OCI-LY7 (cell line): Measurements from ENCODE around the gene WDFY3. TPM values are rescaled to one million over a fixed set of nuclear protein-coding genes. Genes with fewer than 3 reads are reported as not detected.
"Not testable (repeated sequence)": the region's sequence is repeated elsewhere in the genome, so short reads cannot be mapped to it uniquely, and the experiment has no call there.

ENCODE experiments used
- BruUV-seq: library from RNA; stranded (reverse); fragments of 400-500 nt; replicated peaks from 2 replicates; lab custom pipeline; 2021; lab: Mats Ljungman, UMichigan
- CTCF ChIA-PET: fragments of 300-600 bp; sonication (Branson Sonifier 250); formaldehyde crosslinking; loops from one replicate; lab custom pipeline; 2022; ENCODE audit warnings: antibody characterized with exemption; ENCODE audit not compliant: unreplicated experiment; lab: Charles Lee
- POLR2A ChIA-PET: fragments of 300-600 bp; sonication (Branson Sonifier 250); formaldehyde crosslinking; loops from one replicate; lab custom pipeline; 2022; ENCODE audit warnings: antibody characterized with exemption; lab: Charles Lee
- DNase-seq: peaks from one replicate; pipeline ENCODE4 v3.0.0-alpha.2; 2015; ENCODE audit warnings: low spot score
- H2AFZ ChIP-seq: fragments of 200-600 bp; sonication (generic), shearing (Covaris generic); 2 replicates; pipeline ENCODE4 v1.6.1; 2014; ENCODE audit warnings: mild to moderate bottlenecking, antibody characterized with exemption, low read length, moderate library complexity
- H3K27ac ChIP-seq: fragments of 200-600 bp; sonication (generic); 2 replicates; pipeline ENCODE4 v1.5.1; 2014; ENCODE audit warnings: mixed run types, low read depth, mild to moderate bottlenecking, moderate library complexity, low read length, inconsistent platforms; ENCODE audit not compliant: poor library complexity, severe bottlenecking
- H3K36me3 ChIP-seq: fragments of 200-600 bp; sonication (generic); 2 replicates; pipeline ENCODE4 v1.6.1; 2014; ENCODE audit warnings: mild to moderate bottlenecking, antibody characterized with exemption, low read length, moderate library complexity, mixed read lengths; ENCODE audit not compliant: insufficient read depth
- H3K4me1 ChIP-seq: fragments of 200-600 bp; sonication (generic); 2 replicates; pipeline ENCODE4 v1.5.1; 2014; ENCODE audit warnings: mild to moderate bottlenecking, low read length; ENCODE audit not compliant: insufficient read depth, poor library complexity, severe bottlenecking
- H3K4me2 ChIP-seq: fragments of 200-600 bp; sonication (generic); 2 replicates; pipeline ENCODE4 v1.6.1; 2014; ENCODE audit warnings: mild to moderate bottlenecking, low read length
- H3K4me3 ChIP-seq: fragments of 200-600 bp; sonication (generic); 2 replicates; pipeline ENCODE4 v1.5.1; 2014; ENCODE audit warnings: mild to moderate bottlenecking, low read depth, low read length; ENCODE audit not compliant: poor library complexity, severe bottlenecking
- H3K79me2 ChIP-seq: fragments of 200-600 bp; sonication (generic); 2 replicates; pipeline ENCODE4 v1.6.1; 2016; ENCODE audit warnings: low read depth, mild to moderate bottlenecking, low read length, moderate library complexity, mixed read lengths; ENCODE audit not compliant: insufficient read depth
- H3K9me2 ChIP-seq: fragments of 200-600 bp; sonication (generic); 2 replicates; pipeline ENCODE4 v1.6.1; 2016; ENCODE audit warnings: mild to moderate bottlenecking, low read length, mixed read lengths; ENCODE audit not compliant: insufficient read depth
- H3K9me3 ChIP-seq: fragments of 200-600 bp; sonication (generic); 2 replicates; pipeline ENCODE4 v1.6.1; 2014; ENCODE audit warnings: mild to moderate bottlenecking, mixed run types, low read length, mixed read lengths
- H4K20me1 ChIP-seq: fragments of 200-600 bp; sonication (generic); 2 replicates; pipeline ENCODE4 v1.6.1; 2014; ENCODE audit warnings: mild to moderate bottlenecking, antibody characterized with exemption, low read length, moderate library complexity, mixed read lengths; ENCODE audit not compliant: insufficient read depth
- CTCF ChIP-seq: fragments of 200-600 bp; sonication (generic); conservative IDR thresholded peaks from 2 replicates; pipeline ENCODE4 v1.5.1; 2014; ENCODE audit warnings: mild to moderate bottlenecking, antibody characterized with exemption, low read length, moderate library complexity, mixed read lengths
- EZH2phosphoT487 ChIP-seq: fragments of 200-600 bp; sonication (generic); IDR thresholded peaks from 2 replicates; pipeline ENCODE4 v1.6.1; 2018; ENCODE audit warnings: low read depth, borderline replicate concordance, mild to moderate bottlenecking, mixed run types, antibody characterized with exemption, low read length, moderate library complexity, mixed read lengths
- intact Hi-C: fragments of 100-400 bp; cut with micrococcal nuclease; formaldehyde crosslinking; loops from one replicate; pipeline ENCODE4 v1.10.0; 2022; ENCODE audit not compliant: unreplicated experiment
- total RNA-seq, 2 experiments: library from RNA; depleted of rRNA in 1 of 2; stranded (reverse); fragments of >200 nt in 1 of 2; shearing (Covaris generic) in 1 of 2; gene quantifications; 2 replicates each; pipeline ENCODE4 v1.2.3, GENCODE V29; 2014 to 2022

Gene WDFY3
- total RNA-seq, 2 experiments from 2014 or later: not detected

GRCh38 chr4:84809946-84810345, 156.5 kb downstream of the WDFY3 start:
- no peak overlapping the region for H3K27ac ChIP-seq
- H3K4me2 ChIP-seq: no peak overlapping the region
- no peaks in the 10 kb centered on the region for H4K20me1 ChIP-seq
- H3K4me3 ChIP-seq: no peak overlapping the region
- H2AFZ ChIP-seq: no peak overlapping the region
- no peaks in the 10 kb centered on the region for H3K9me2 ChIP-seq
- CTCF ChIA-PET: no interaction called here
- H3K9me3 ChIP-seq: no peaks in the 10 kb centered on the region
- TF ChIP-seq EZH2phosphoT487: no peak
- TF ChIP-seq CTCF: no peak
- POLR2A ChIA-PET: interaction anchor here (0.7 kb wide), 1 partner anchor 419 kb away, joined by 4 read pairs; no protein-coding TSS in a partner anchor
- H3K79me2 ChIP-seq: no peaks in the 10 kb centered on the region
- H3K36me3 ChIP-seq: no peaks in the 10 kb centered on the region
- H3K4me1 ChIP-seq: no peaks in the 10 kb centered on the region
- no peak for DNase-seq
- no TSS peak for BruUV-seq
- intact Hi-C loops: no loop called here

- BruUV-seq: no TSS peak
- CTCF ChIA-PET: no interaction called here
- no peak for DNase-seq
- no peaks in the 10 kb centered on the region for H3K9me2 ChIP-seq
- no peak overlapping the region for H2AFZ ChIP-seq
- no peaks in the 10 kb centered on the region for H3K36me3 ChIP-seq
- H3K4me3 ChIP-seq: no peak overlapping the region
- no peak overlapping the region for H3K27ac ChIP-seq
- no peaks in the 10 kb centered on the region for H4K20me1 ChIP-seq
- no peaks in the 10 kb centered on the region for H3K9me3 ChIP-seq
- H3K4me1 ChIP-seq: no peaks in the 10 kb centered on the region
- no peak overlapping the region for H3K4me2 ChIP-seq
- intact Hi-C loops: no loop called here
- TF ChIP-seq EZH2phosphoT487 (no peak), CTCF (no peak)
- POLR2A ChIA-PET: interaction anchor here (1.5 kb wide), 1 partner anchor 141 kb away, joined by 3 read pairs; no protein-coding TSS in a partner anchor
- no peaks in the 10 kb centered on the region for H3K79me2 ChIP-seq
Measured at GRCh38 chr4:84808332-84808731, 158.2 kb downstream of the WDFY3 start.

DNA sequence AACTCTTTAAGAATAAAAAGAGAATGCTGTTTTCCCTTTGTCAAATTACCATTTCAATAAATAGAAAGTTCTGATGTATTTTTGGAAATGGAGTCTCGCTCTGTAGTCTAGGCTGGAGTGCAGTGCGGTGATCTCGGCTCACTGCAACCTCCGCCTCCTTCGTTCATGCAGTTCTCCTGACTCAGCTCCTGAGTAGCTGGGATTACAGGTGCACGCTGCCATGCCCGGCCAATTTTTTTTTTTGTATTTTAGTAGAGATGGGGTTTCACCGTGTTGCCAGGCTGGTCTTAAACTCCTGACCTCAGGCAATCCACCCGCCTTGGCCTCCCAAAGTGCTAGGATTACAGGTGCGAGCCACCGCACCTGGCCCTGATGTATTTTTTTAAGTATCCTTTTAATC, 159.9 kb downstream of the WDFY3 start:
- H3K4me1 ChIP-seq, H3K36me3 ChIP-seq, BruUV-seq, H2AFZ ChIP-seq, H4K20me1 ChIP-seq, DNase-seq, H3K27ac ChIP-seq, intact Hi-C loops, H3K4me2 ChIP-seq, H3K4me3 ChIP-seq, H3K79me2 ChIP-seq, POLR2A ChIA-PET, CTCF ChIA-PET, H3K9me3 ChIP-seq, H3K9me2 ChIP-seq: not testable (repeated sequence)
